Activated naive CD4-positive, alpha-beta T cell treated with anti-CD3 and anti-CD28 coated beads, Interleukin-2, amount 50 U/mL, for 16 hours (primary cell): ENCODE data around the gene FBXO42.
"Not testable (repeated sequence)": the region's sequence is repeated elsewhere in the genome, so short reads cannot be mapped to it uniquely, and the experiment has no call there.

Experiments used
- DNase-seq: peaks from one replicate; pipeline ENCODE4 v3.0.0-alpha.2; 2020

The FBXO42 gene

DNA sequence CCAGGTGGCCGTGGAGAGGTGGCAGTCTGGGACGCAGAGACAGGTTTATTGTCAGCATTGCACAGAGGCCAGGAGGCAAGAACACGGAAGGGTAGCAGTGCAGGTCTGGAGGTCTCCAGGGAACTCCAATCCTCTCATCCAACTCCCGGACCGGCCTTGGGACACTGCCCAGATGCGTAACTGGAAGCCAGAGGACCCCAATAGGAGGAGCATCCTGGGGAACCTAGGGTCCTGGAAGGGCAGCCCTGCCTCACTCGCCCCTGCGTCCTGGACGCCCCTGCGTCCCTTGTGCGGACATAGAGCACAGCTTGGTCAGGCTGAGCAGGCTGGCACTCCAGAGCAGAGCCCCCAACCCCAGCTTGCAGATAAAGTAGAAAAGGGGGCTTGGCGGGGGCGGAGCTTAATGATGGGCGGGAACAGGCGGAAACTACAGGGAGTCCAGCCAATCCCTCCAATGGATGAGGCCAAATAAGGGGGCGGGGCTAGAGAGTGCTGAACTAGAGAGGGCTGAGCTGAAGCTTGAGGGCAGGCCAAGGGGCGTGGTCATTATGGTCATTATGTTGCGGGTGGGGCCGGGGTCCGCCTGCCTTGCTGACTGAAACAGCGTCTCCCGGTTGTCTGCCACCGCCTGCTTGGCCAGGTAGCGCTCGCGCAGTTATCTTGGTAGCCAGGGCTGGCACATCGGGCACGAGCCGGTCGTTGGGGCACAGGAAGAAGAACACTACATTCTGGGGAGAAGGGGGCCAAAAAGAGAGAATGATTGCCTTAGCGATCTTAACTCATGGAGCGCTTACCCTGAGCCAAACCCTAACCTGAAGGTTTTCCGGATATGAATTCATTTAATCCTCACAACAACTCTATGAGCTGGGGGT lies 136.2 kb downstream of the FBXO42 start:
- peak; percentile 58 for DNase-seq

DNA sequence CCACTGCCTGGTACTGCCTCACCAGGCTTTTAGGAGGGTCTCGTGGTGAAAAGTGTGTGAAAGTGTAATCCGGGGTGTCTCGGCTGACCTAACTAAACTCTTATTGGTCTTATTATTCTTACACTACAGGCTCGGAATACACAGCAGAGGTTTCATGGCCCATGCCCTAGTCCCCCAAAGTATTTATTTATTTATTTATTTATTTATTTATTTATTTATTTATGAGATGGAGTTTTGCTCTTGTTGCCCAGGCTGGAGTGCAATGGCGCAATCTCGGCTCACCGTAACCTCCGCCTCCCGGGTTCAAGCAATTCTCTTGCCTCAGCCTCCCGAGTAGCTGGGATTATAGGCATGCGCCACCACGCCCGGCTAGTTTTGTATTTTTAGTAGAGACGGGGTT lies 137.0 kb downstream of the FBXO42 start:
- DNase-seq = not testable (repeated sequence)

DNA sequence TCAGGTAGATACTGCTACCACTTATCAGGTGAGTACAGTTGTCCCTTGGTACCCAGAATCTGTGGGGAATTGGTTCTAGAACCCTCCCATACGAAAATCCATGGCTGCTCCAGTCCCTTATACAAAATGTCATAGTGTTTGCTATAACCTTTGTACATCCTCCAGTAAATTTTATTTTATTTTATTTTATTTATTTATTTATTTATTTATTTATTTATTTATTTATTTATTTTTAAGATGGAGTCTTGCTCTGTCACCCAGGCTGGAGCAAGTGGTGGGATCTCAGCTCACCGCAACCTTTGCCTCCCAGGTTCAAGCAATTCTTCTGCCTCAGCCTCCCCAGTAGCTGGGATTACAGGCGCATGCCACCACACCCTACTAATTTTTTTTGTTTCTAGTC lies 138.7 kb downstream of the FBXO42 start:
- not testable (repeated sequence) for DNase-seq

DNA sequence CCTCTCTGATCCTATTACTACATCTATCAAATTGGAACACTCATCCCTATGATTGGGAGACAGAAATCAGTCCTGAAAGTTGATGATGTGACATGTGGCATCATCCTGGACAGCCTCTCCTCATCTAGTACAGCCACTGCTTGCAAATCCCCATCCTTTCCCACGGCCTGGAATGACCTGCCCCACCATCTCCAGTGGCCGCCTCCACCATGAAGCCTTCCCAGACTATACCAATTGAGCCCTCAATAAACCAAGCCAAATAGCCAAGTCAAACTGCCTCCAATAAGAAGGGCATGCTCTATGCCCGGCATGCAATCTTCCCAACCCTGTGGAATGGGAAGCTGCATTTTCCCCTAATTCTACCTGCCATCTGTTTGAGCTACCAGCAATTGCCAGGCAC lies 139.3 kb downstream of the FBXO42 start:
- DNase-seq = no peak

DNA sequence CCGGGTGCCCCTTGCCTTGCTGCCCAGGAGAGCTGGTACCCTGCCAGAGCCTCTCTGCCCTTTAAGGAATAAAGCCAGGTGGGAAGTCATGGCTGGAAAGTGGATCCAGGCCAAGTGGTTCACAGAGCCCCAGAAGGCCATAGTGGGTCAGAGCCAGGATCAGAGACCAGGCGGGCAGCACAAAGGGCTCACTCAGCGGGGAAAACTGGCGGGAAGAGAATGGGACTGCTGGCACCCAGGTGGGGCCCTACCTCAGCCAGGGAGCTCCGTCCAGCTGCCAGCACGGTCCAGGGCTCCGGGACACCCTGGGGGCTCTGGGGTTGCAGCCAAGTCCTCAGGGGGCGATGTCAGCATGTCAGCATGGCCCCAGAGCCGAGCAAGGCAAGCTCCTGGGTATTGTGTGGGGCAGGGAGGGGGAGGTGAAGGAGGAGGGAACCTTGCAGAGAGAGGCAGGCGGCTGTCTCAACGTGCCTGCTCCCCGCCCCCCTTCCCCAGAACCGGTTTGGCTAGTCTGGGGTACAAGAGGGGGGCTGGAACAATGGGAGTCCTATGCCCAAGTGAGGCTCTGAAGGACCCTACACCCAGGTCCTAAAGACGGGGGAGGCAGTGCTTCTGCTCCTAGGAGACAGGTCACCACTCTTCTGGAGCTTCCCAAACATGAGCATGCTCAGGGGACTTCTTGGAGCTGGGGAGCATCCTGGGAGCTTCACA lies 139.9 kb downstream of the FBXO42 start, which contains the start of gene ARHGEF19:
TSS of gene ARHGEF19 (minus strand) at position 402 of the 711 bp plus-strand sequence. CDS start 3,598 bp downstream, outside the sequence.
- DNase-seq = no peak

DNA sequence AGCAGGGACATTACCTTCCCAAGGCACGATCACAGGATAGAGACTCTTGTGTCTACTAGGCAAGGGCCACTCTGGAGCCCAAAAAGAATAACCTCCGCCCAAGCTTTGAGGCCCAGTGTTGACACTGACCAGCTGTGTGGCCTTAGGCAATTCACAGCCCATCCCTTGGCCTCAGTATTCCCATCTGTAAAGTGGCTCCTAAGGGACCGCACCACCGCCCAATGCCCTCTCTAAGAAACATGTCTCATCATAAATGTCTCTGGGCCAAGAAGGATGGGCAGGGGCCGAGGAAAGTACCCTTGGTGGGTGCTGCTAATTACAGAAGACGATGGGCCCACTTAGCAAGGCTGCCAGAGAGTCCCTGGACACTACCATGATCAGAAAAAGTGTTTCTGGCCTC lies 140.5 kb downstream of the FBXO42 start:
- no peak for DNase-seq

DNA sequence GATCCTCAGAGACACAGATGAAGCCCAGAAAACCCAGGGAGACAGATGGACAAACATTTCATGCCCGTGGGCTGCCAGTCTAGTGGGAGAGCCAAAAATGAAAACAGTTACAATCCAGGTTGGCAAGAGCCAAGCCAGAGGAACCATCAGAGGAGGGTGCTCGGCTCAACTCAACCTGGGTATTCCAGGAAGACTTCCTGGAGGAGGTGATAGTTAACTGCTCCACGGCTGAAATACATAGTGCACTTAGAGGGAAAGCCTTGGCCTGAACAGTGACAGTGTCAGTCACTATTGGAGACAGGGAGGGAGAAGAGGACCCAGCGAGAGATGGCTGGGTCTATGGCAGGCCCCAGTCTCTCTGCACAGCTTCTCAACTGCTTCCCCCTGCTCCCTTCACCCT lies 141.7 kb downstream of the FBXO42 start:
- DNase-seq = no peak

DNA sequence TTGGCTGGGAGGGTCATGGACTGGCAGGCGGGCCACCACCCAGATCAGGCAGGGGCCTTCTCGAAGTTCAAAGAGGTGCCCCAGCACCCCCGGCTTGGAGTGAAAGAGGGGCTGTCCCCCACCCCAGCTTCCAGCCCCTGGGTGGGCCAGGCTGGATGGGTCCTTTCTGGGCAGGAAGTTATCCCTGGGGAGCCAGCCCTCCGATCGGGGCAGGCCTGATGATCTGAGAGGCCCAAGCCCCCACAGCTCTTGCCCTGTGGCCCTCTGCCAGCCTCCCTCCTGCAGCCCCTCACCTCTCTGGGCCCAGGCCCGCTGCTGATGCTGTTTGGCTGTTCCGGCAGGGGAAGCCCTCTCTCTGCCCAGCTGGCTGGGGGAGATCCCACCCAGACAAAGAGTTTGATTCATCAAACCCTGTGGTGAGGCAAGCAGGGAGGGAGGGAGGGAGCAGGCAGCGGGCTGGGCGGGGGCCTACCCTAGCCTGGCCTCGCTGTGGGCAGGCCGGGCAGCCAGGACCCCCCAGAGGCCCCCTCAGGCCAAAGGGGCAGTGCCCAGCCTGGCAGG lies 142.4 kb downstream of the FBXO42 start:
- DNase-seq = no peak

DNA sequence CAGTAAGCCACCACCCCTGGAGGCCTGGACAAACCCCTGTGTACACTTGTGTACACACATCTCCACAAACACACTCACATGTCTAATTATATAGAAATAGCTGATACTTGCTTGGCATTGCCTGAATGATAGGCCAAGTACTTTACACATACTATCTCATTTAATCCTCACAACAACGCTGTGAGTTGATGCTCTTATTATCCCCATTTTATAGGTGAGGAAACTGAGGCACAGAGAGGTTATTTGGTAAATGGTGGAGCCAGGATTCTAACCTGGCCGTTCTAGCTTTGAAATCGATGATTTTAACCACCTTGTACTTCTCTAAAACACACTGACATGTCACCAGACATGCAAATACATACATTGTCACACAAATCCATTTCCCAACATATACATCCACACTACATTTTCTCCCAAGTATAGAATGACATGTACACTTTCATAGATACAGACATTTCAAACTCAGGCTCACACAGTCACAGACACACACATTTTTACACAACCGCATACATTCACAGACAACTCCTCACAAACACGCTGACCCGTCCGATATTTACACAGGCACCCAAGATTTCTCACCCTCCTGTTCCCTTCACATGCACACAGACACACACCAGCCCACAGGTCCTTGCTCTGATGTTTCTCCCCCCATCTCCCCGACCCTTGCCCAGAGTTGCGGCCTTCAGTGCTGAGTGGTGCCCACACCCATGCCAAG lies 143.0 kb downstream of the FBXO42 start:
- no peak for DNase-seq

DNA sequence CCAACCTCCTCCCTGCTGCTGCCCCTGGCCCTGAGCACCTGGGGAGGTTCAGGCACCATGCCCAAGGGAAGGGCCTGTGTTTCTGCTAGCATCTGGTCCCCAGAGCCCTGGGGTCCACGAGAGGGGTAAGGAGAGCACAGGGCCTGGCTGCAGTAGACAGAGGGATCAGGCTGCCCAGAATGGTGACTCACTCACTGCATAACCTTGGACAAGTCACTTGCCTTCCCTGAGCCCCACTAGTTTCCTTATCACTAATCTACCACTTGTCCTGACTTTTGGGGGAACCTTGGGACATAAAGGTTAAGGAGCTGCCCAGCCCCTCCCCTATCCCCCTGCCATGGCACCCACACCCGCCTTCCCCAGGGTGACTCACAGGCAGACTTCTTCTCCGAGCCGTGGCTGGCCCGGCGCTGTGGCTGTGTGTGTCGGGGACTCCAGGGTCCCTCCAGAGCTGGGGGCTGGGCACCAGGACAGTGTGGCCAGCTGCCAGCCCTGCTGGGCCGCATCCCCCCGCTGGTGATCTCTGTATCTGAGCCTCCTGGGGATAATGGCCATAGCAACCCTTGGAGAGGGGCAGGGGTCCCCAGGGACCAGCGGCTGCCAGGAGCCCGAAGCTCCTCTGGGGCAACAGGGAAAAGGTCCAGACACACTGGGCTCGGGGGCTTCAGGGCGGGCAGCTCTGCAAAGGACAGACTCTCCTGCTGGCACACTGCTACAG lies 143.9 kb downstream of the FBXO42 start:
- DNase-seq = no peak

DNA sequence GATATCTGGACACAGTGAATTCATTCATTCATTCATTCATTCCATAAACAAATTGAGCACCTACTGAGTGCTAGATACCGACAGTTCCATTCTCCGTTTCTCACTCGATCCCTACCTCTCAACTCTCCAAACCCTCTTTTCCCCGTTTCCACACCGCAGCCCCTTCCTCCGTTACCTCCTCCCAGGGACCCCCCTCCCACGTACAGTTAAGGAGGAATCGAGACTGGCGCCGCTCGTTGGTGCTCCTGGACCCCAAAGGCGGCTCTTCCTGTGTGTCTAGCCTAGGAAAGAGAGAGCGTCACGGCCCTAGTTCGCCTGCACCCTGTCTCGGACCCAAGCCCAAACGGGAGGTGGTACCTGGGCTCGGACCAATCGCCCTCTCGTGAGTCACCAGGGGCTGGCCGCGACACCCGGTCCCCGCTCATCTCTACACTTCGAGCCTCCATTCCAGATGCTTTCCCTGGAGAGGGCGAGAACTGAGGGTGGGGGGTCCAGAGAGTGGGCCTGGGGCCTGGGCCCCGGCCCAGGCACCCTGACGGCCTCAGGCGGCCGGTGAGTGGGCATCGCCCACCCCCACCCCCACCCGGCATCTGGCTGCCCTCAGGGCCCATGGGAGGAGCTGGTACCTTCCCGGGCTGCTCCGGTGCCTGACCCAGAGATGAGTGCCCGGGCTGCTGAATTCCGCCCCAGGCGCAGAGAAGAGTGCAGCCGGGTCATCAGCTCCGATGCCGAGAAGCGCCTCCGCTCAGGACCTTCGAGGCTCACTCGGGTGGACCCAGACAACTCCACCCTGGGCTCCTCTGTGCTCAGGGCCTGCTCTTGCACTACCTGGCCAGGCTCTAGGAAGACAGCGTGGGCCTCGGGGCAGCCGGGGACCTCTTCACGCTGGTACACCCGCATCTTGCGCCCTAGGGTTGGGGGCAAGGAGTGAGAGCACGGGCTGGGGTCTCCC lies 144.7 kb downstream of the FBXO42 start:
- no peak for DNase-seq

DNA sequence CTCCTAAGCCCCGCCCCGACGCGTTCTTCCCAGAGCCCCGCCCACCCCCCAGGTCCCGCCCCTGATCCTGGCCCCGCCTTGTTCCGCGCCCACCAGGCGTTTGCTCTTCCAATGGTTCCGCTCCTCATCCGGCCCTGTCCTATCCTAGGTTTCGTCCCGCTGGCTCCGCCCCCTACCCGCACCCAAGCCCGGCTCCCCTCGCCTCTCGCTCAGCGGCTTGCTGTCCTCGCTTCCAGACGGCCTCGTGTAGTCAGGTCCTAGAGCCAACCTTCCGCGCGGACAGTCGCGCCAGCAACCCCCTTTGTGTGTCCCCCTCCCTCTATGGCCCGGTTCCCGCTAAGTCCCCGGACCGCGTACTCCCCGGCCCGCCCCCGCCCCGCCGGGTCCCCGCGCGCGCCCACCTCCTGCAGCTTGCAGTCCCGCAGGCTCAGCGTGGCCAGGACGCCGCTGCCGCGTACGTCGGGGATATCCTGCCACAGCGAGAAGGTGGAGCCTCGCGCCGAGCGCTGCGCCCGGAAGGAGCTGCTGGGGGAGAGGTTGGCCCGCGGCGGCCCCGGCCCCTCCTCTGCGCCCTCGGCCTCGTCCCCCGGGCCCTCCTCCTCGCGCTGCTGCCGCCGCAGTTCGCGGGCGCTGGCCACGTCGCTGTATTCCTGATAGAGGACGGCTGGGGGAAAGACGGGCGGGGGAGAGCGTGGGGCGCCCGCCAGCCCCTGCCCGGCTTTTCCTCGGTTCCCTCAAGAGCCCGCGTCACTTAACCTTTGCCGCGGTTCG lies 145.5 kb downstream of the FBXO42 start:
- DNase-seq = peak; percentile 95

DNA sequence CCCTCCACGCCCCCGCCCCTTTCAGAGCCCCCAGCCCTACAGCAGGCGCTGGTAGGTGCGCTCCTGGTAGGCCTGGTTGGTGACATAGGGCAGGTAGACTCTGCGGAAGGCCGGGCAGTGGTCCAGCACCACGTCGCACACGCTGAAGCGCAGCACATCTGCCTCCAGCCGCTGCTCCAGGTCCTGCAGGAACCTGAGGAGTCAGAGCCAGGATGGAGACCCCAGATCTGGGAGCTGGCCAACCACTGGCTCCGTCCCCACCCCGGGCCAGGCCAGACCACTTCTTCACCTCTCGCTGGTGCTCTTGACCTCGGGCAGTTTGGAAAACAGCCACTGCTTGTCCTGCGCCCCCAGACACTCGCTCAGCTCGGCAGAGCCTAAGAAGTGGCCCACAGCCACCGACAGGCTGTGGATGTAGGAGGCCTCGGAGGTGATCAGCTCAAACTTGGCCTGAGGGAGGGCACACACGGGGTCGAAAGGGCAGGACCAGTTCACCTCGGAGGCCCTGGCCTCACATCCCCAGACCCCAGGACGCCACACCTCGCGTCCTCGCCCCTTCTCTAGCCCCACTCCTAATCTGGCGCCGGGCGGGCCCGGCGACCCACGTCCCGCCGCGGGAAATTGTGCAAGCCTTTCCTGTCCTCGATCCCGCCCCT lies 146.3 kb downstream of the FBXO42 start:
- no peak for DNase-seq

DNA sequence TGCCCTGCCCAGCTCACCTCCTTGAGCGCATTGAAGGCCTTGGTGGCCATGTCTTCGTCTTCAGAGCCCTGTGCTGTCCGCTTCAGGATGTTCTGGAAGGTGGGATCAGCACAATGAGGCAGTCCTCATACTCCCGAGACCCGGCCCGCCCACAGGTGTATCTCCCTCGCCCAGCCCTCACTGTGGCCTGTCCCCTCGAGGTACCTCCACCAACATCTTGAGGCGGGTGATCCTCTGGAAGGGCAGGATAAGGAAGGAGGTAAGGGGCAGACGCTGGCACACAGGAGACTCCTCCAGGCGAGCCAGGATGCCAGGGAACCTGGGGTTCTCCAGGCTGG lies 147.0 kb downstream of the FBXO42 start:
- DNase-seq = no peak

DNA sequence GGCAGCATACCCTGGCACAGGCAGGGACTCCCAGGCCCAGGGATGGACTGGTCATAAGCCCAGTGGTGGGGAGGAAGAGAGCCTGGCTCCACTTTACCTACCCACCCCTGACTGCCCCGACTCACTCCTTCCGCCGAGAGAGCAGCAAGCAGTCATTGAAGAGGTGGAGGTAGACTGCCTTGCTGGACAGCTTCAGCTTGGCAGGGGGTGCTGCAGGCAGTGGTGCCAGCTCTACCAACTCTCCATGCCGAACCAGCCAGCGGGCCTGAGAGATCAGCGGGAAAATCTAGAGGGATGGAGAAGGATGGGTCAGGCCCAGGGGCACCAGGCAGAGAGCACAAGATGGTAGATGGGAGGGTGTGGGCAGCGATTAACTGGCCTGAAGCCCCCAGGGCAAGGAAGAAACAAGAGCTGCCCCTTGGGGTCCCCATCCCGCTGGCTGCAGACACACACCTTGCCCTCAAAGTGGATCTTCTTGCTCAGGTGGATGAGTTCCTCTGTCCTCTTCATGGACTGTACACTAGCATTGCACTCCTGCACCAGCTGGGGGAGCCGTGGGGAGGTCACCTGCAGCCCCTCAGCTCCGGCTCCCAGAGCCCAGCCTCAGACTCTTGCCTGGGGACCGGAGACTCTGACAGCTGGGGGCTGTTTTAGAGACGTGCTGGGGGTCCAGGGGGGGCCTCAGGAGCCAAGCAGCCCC lies 147.5 kb downstream of the FBXO42 start:
- peak; percentile 45 for DNase-seq

DNA sequence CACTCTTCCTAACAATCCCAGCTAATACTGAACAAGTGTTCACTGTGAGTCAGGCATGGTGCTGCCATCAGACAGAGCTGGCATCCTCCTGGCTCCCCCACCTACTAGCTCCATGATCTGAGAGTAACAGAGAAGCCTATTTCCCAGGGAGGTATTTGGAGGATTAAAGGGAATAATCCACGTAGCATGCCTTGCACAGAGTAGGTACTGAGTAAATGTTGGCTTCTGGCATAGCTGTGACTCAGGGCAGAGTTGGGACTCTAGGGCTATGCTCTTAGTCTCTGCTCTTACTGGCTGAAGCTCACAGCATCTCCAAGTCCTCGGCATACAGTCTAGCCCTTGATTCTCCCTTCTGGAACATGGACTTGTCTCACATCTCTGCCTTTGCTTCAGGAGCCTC lies 148.1 kb downstream of the FBXO42 start:
- DNase-seq = no peak

DNA sequence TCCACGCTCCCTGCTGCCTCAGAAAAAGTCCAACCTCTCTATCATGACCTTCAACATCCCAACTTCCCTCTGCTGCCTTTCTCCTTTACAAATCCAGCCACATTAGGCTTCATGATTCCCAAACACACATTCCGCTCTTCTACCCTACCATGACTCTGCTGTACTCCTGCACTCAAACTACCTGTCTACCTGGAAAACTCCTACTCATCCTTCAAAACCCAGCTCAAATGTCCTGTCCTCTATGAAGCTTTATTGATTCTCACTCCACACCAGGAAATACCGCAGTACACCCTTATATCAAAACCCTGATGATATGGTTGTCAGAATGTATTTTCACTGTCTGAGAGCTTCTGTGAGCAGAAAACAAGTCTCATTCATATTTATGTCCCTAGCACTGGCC lies 148.7 kb downstream of the FBXO42 start:
- no peak for DNase-seq

DNA sequence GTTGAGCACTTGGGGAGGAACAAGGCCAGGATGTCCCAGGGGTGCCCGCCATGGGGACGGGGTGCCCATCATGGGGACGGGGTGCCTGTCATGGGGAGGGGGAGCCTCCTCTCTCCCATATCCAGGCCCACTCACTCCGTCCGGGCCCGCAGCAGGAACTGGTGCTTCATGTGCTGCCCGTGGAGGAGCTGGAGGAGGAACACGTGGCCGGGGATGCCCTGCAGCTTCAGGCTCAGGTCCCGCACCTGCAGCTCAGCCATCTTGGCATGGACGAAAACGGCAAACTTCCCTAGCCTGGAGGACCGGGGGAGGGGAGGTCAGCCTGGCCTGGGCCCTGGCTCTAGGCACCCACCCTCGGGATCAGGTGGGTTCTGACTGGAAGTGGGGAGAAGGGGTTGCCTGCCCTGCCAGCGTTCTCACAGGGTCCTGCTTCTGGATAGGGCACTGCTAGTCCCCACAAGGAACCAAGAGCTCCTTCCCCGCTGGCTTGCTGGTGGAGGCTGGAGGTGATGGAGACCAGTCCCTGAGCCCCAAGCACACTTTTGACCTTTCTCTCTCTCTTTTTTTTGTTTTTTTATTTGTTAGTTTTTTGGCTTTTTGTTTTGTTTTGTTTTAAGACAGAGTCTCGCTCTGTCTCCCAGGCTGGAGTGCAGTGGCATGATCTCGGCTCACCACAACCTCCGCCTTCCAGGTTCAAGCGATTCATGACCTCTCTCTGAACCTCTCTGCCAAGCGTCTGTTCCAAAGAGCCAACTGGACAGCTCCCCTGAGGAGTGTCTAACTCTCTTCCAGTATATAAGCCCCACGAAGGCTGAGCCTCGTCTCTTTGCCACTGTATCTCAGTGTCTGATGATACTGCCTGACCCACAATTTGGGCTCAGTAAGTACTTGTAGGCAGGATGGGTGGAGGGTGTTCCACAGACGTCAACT lies 149.7 kb downstream of the FBXO42 start:
- no peak for DNase-seq
